Liver (tissue), 9 donors: ENCODE measurements around the gene ISG15. TPM values are rescaled to one million over a fixed set of nuclear protein-coding genes. Genes with fewer than 3 reads are reported as not detected.

ENCODE experiments used
- DNase-seq: peaks from one replicate; pipeline ENCODE4 v3.0.0-alpha.2; 2017; ENCODE audit warnings: low spot score
- H3K27ac ChIP-seq, 2 donors: one replicate each; pipeline ENCODE4 v1.7.0; 2013; ENCODE audit warnings: inconsistent platforms in 2 of 2, low read length in 2 of 2, control low read depth in 1 of 2, low read depth in 1 of 2, mild to moderate bottlenecking in 1 of 2
- H3K27me3 ChIP-seq, 4 donors: one replicate each; pipeline versions ENCODE4 v1.6.1 to v1.7.0; 2013; ENCODE audit warnings: low read length in 3 of 4, inconsistent platforms in 1 of 4, mild to moderate bottlenecking in 1 of 4, moderate library complexity in 1 of 4; ENCODE audit not compliant: control insufficient read depth in 4 of 4, insufficient read depth in 4 of 4
- H3K36me3 ChIP-seq, 4 donors: one replicate each; pipeline versions ENCODE4 v1.6.1 to v1.7.0; 2013; ENCODE audit warnings: low read length in 3 of 4, mild to moderate bottlenecking in 3 of 4, low read depth in 1 of 4, moderate library complexity in 1 of 4; ENCODE audit not compliant: control insufficient read depth in 4 of 4, insufficient read depth in 3 of 4
- H3K4me1 ChIP-seq, 4 donors: one replicate each; pipeline versions ENCODE4 v1.6.1 to v1.7.0; 2013; ENCODE audit warnings: low read length in 3 of 4, mild to moderate bottlenecking in 3 of 4, moderate library complexity in 1 of 4; ENCODE audit not compliant: control insufficient read depth in 4 of 4, insufficient read depth in 4 of 4
- H3K4me3 ChIP-seq, 3 donors: one replicate each; pipeline versions ENCODE4 v1.6.1 to v1.7.0; 2013; ENCODE audit warnings: low read length in 3 of 3, control low read depth in 1 of 3, low read depth in 1 of 3, mild to moderate bottlenecking in 1 of 3
- H3K9ac ChIP-seq, 2 donors: one replicate each; pipeline ENCODE4 v1.7.0; 2013; ENCODE audit warnings: low read length in 2 of 2, mild to moderate bottlenecking in 2 of 2, moderate library complexity in 2 of 2, control low read depth in 1 of 2, low read depth in 1 of 2
- H3K9me3 ChIP-seq, 4 donors: one replicate each; pipeline versions ENCODE4 v1.6.1 to v1.7.0; 2013; ENCODE audit warnings: low read length in 3 of 4; ENCODE audit not compliant: control insufficient read depth in 4 of 4
- EGR1 ChIP-seq, 2 donors: IDR thresholded peaks; 2 replicates each; pipeline ENCODE4 v1.6.1; 2016 to 2018; ENCODE audit warnings: antibody characterized with exemption in 2 of 2, low read depth in 2 of 2
- FOXA1 ChIP-seq: IDR thresholded peaks from 2 replicates; pipeline ENCODE4 v1.6.1; 2016; ENCODE audit warnings: antibody characterized with exemption
- FOXA2 ChIP-seq: IDR thresholded peaks from 2 replicates; pipeline ENCODE4 v1.6.1; 2016; ENCODE audit warnings: antibody characterized with exemption
- GABPA ChIP-seq, 2 donors: IDR thresholded peaks in 1 of 2; conservative IDR thresholded peaks in 1 of 2; 2 replicates each; pipeline ENCODE4 v1.6.1; 2016; ENCODE audit warnings: antibody characterized with exemption in 2 of 2, mild to moderate bottlenecking in 1 of 2, moderate library complexity in 1 of 2
- HNF4A ChIP-seq, 2 donors: conservative IDR thresholded peaks; 2 replicates each; pipeline ENCODE4 v1.6.1; 2016; ENCODE audit warnings: antibody characterized with exemption in 2 of 2, mild to moderate bottlenecking in 2 of 2
- HNF4G ChIP-seq: IDR thresholded peaks from 2 replicates; pipeline ENCODE4 v1.6.1; 2016; ENCODE audit warnings: antibody characterized with exemption
- JUND ChIP-seq, 2 donors: IDR thresholded peaks; 2 replicates each; pipeline ENCODE4 v1.6.1; 2016; ENCODE audit warnings: antibody characterized with exemption in 2 of 2
- NR2F2 ChIP-seq: IDR thresholded peaks from 2 replicates; pipeline ENCODE4 v1.6.1; 2016; ENCODE audit warnings: antibody characterized with exemption
- RAD21 ChIP-seq, 2 donors: IDR thresholded peaks; 2 replicates each; pipeline ENCODE4 v1.6.1; 2016; ENCODE audit warnings: antibody characterized with exemption in 2 of 2, mild to moderate bottlenecking in 2 of 2
- REST ChIP-seq: IDR thresholded peaks from 2 replicates; pipeline ENCODE4 v1.6.1; 2016; ENCODE audit warnings: antibody characterized with exemption, mild to moderate bottlenecking
- SP1 ChIP-seq: IDR thresholded peaks from 2 replicates; pipeline ENCODE4 v1.6.1; 2018; ENCODE audit warnings: antibody characterized with exemption, mild to moderate bottlenecking
- TAF1 ChIP-seq: conservative IDR thresholded peaks from 2 replicates; pipeline ENCODE4 v1.6.1; 2016; ENCODE audit warnings: antibody characterized with exemption, mild to moderate bottlenecking
- YY1 ChIP-seq: IDR thresholded peaks from 2 replicates; pipeline ENCODE4 v1.6.1; 2016; ENCODE audit warnings: antibody characterized with exemption, mild to moderate bottlenecking
- WGBS: extraction: QIAGEN DNeasy Blood & Tissue Kit; methylation state at CpG from one replicate; pipeline ENCODE4 v1.1.7; 2013; 5-methylcytosine and 5-hydroxymethylcytosine counted together
- polyA plus RNA-seq, 2 donors: library from polyadenylated mRNA; stranded (reverse) in 1 of 2; unstranded in 1 of 2; fragments of 200-250 nt in 1 of 2; fragments of >200 nt in 1 of 2; fragmentation: Nextera tagmentation in 1 of 2; extraction: Ambion mirVana in 1 of 2; gene quantifications; one replicate each; pipeline versions ENCODE4 v1.2.1 to v1.2.3, GENCODE V29; 2013 to 2015
- total RNA-seq, 2 donors: library from RNA; depleted of rRNA; stranded (reverse); fragments of >200 nt; gene quantifications; one replicate each; pipeline ENCODE4 v1.2.3, GENCODE V29; 2014
- TF ChIP-seq, protein P1 (sequence below): IDR thresholded peaks from 2 replicates; pipeline ENCODE4 v1.6.1; 2016; ENCODE audit warnings: antibody characterized with exemption
- TF ChIP-seq, protein P2 (sequence below): fragments of 150-350 bp; IDR thresholded peaks from 2 replicates; pipeline ENCODE4 v1.5.1; 2017; ENCODE audit warnings: improper control_type of control experiment, low read depth, low read length; ENCODE audit not compliant: missing input control
- TF ChIP-seq, protein P3 (sequence below): IDR thresholded peaks from 2 replicates; pipeline ENCODE4 v1.6.1; 2016; ENCODE audit warnings: antibody characterized with exemption
- donor health status: healthy.
- donor health status: healthy.
- donor health status: healthy.
- donor health status: healthy.
- donor health status: healthy.

ISG15 gene
- total and polyA plus RNA-seq, 4 donors = 9.3 to 89.4 (median 56.5) TPM

DNA sequence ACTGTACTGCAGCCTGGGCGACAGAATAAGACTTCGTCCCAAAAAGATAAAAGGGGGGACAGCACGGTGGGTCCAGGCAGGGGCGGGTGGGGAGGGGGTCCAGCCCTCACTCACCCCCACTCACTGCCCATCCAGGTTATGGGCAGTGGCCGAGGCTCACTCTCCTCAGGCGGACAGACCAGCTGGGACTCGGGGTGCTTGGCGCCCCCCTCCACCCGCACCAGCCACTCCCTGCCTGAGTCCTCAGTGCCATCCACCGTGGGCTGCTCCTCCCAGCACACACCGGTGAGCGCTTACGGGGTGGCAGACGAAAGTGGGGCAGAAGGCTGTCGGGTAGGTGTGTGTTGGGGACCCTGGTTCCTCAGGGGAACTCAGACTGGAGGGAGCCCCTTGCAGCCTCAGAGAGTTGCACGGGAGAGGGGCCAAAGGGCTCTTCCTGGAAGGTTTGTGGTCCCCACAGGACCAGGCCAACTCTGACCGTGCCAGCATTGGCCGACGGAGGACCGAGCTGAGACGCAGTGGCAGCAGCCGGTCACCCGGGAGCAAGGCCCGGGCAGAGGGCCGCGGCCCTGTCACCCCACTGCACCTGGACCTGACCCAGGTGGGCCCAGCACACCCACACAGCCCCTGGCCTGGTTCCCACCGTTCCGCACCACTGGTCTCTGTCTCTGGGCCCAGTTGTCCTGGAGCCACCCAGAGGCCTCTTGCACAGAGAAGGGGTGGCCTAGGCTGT is 40.4 kb upstream of the ISG15 start:
- H3K9ac ChIP-seq = no peak overlapping the region
- H3K4me3 ChIP-seq = no peak overlapping the region
- H3K4me1 ChIP-seq = peaks cover 0 to 6% (median under 1%) of the 10 kb centered on the region in 4 donors
- H3K27me3 ChIP-seq = peaks cover 0 to 26% (median 2%) of the 10 kb centered on the region in 4 donors
- no peak overlapping the region for H3K27ac ChIP-seq
- WGBS = 89% methylated on average over 28 of the region's 28 CpGs
- no peak for DNase-seq
- TF ChIP-seq, protein P1, sequence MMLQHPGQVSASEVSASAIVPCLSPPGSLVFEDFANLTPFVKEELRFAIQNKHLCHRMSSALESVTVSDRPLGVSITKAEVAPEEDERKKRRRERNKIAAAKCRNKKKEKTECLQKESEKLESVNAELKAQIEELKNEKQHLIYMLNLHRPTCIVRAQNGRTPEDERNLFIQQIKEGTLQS = no peak
- TF ChIP-seq SP1 = no peak
- TF ChIP-seq NR2F2 = no peak
- no peak for TF ChIP-seq RAD21 (IDR thresholded peaks at IDR 0.05)
- TF ChIP-seq JUND (IDR thresholded peaks at IDR 0.05) = no peak
- TF ChIP-seq FOXA1 = no peak
- TF ChIP-seq HNF4A (conservative IDR thresholded peaks at IDR 0.05) = no peak
- TF ChIP-seq YY1 = no peak
- TF ChIP-seq, protein P2, sequence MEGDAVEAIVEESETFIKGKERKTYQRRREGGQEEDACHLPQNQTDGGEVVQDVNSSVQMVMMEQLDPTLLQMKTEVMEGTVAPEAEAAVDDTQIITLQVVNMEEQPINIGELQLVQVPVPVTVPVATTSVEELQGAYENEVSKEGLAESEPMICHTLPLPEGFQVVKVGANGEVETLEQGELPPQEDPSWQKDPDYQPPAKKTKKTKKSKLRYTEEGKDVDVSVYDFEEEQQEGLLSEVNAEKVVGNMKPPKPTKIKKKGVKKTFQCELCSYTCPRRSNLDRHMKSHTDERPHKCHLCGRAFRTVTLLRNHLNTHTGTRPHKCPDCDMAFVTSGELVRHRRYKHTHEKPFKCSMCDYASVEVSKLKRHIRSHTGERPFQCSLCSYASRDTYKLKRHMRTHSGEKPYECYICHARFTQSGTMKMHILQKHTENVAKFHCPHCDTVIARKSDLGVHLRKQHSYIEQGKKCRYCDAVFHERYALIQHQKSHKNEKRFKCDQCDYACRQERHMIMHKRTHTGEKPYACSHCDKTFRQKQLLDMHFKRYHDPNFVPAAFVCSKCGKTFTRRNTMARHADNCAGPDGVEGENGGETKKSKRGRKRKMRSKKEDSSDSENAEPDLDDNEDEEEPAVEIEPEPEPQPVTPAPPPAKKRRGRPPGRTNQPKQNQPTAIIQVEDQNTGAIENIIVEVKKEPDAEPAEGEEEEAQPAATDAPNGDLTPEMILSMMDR = no peak
- no peak for TF ChIP-seq GABPA (IDR thresholded peaks at IDR 0.05 in 1 of 2, conservative IDR thresholded peaks at IDR 0.05 in 1 of 2)
- no peak for TF ChIP-seq EGR1 (IDR thresholded peaks at IDR 0.05; ENCODE audit: low read depth in 2 of 2)
- no peak for TF ChIP-seq TAF1
- TF ChIP-seq FOXA2 = no peak
- TF ChIP-seq REST = no peak
- TF ChIP-seq, protein P3, sequence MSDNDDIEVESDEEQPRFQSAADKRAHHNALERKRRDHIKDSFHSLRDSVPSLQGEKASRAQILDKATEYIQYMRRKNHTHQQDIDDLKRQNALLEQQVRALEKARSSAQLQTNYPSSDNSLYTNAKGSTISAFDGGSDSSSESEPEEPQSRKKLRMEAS = no peak
- no peaks in the 10 kb centered on the region for H3K9me3 ChIP-seq
- no peaks in the 10 kb centered on the region for H3K36me3 ChIP-seq

- Histone ChIP-seq H3K4me1 (peaks cover 0 to 6% (median under 1%) of the 10 kb centered on the region in 4 donors), H3K4me3 (no peak overlapping the region), H3K36me3 (no peaks in the 10 kb centered on the region), H3K27me3 (peaks cover 0 to 26% (median 2%) of the 10 kb centered on the region in 4 donors), H3K9ac (no peak overlapping the region), H3K27ac (no peak overlapping the region), H3K9me3 (no peaks in the 10 kb centered on the region)
- TF ChIP-seq NR2F2 (no peak), SP1 (no peak), HNF4A (conservative IDR thresholded peaks at IDR 0.05) (no peak), HNF4G (no peak), FOXA2 (no peak)
- TF ChIP-seq, protein P3 = no peak
- TF ChIP-seq, protein P1 = no peak
- no peak for DNase-seq
- WGBS = 83% methylated on average over 28 of the region's 28 CpGs
These were observed 39.6 kb upstream of the ISG15 start for GRCh38 chr1:973459-974292.
